GM10847 (cell line): ENCODE results near the gene COMMD3.

ENCODE experiments used
- POLR2A ChIP-seq: IDR thresholded peaks from 2 replicates; pipeline ENCODE4 v1.6.1; 2011; ENCODE audit not compliant: insufficient read length; ENCODE audit errors: extremely low read depth

Gene COMMD3

DNA sequence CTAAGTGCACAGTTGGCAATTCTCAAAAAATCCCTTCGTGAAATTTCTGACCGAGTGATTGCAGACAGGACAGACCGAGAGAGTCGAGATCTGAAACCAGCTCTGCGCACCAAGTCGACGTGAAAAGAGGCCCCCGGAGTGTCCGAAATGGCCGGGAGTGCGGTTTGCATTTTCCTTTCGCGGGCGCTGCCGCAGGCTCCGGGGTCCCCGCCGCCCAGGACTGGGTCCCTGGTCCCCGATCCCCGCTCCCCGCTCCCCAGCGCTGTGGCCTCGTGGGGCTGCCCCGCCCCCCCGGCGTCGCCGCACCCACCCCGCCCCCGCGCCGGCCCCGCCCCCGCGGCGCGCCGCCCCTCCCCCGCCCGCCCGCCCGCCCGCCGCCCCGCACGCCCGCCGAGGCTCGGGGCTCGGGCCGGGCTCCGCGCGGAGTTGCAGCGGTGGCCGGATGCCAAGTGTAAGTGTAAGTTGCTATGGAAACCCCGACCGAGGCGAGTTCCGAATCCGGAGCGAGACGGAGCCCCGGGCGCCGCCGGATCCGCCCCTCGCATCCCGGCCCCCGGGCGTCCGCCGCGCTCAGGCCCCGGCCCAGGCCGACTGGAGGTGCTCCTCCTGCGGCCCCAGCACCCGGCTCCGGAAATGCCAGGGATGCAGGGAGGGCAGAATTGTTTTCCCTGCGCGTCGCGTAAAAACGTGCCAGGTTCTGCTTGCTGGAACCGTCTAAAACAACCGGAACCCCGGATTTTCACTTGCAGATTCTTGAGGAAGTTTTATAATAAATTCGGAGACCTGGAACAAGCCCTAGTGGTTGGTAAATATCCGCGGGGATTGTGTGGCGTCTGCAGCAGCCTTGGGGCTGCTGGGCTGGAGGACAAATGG is 9.3 kb downstream of the COMMD3 start:
- no peak for TF ChIP-seq POLR2A

DNA sequence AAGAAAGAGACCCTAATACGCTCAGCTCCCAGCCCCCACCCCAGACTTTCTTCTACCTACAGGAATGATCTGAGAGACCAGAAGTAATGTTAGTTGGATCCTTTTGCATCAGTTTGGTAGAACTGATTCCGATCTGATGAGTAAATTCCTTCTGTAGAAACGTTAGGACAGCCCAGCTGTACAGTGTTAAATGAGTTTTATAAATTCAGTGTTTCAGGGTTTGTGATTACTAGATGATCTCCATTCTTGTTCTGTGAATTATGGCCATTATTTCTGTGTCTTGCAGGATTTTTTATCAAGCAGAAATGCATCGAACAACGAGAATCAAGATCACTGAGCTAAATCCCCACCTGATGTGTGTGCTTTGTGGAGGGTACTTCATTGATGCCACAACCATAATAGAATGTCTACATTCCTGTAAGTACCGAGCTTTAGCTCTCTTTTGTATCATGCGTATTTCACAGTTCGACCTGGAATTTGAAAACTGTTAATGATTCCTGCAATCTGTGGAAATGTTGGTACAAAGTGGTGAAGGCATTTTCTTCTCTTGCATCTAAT is 10.0 kb downstream of the COMMD3 start:
- TF ChIP-seq POLR2A = no peak

DNA sequence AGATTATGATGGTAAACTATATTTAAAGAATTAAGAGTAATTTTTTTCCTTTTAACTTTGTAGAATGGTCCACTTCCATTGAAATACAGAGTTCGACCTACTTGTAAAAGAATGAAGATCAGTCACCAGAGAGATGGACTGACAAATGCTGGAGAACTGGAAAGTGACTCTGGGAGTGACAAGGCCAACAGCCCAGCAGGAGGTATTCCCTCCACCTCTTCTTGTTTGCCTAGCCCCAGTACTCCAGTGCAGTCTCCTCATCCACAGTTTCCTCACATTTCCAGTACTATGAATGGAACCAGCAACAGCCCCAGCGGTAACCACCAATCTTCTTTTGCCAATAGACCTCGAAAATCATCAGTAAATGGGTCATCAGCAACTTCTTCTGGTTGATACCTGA is 13.0 kb downstream of the COMMD3 start:
- TF ChIP-seq POLR2A = no peak

DNA sequence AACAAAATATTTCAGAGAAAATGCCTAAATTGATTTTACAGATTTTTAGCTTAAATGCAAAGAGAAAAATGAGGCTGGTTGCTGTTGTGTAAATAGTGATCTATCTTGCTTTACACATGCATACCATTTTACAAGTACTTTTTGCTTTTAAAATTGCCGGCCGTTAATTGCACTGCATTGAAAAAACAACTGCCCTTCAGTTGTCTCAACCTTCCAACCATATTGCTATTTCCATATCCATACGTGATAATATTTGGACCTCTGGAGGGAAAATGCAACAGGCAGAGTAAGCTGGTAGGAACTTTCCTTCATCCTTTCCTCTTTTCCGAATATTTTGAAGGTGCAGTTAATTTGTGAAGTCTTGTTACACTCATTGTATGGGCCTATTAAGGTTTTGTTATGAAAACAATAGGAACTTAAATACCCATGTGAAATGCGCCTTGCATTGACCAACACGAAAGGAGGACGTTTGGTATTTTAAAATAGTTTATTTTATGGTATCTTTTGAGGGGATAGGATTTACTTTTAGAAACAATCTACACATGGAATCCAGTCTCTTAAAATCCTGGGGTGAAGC is 16.0 kb downstream of the COMMD3 start:
- TF ChIP-seq POLR2A = no peak

DNA sequence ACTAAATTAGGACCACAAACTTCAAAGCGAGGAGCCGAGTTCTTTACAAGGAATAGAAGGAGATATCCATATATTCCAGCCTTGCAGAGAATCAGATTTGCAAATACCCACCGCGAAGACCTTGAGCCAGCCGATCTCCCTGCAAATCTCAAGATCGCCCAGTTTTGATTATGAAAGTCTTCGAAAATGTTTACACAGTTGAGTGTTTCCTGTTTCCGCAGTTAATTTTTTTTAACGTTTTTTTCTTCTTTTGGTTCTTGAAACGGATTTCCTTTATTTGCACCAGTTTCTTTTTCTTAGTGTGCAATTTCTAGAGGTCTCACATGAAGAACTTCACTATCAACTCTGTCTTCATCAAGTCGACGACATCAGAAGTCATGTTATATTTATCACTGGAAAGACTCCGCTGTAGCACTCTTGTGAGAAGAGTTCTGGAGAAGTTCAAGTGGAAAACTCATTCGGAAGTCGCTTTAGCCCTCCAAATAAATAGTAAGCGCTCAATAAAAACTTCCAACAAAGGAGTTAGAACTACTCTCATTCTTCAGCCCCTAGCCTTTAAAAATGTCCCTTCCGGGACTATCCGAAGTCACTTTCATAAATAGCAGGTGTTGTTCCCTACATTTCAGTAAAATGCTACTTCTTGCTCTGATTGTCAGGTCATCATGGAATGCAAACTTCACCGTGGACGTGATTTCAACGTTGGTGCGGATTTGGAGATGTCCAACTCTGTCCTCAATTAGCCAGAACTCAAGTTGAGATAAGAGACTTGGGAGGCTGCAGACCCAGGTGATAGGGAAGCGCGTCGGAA is 17.2 kb downstream of the COMMD3 start:
- no peak for TF ChIP-seq POLR2A

DNA sequence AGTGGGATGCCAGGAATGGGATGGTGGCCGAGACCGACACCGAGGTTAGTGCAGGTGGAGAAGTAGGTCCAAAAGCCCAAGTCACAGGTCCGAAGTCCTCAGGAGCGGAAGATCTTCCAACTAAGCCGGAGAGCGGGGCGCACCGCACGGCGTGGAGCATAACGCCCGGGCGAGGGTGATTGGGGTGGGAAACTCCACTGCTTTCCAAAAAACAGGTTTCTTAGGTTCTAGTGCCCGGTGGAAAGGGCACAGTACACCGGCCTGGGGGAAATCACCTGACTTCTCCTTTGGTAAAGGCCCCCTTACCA is 17.7 kb downstream of the COMMD3 start:
- no peak for TF ChIP-seq POLR2A

DNA sequence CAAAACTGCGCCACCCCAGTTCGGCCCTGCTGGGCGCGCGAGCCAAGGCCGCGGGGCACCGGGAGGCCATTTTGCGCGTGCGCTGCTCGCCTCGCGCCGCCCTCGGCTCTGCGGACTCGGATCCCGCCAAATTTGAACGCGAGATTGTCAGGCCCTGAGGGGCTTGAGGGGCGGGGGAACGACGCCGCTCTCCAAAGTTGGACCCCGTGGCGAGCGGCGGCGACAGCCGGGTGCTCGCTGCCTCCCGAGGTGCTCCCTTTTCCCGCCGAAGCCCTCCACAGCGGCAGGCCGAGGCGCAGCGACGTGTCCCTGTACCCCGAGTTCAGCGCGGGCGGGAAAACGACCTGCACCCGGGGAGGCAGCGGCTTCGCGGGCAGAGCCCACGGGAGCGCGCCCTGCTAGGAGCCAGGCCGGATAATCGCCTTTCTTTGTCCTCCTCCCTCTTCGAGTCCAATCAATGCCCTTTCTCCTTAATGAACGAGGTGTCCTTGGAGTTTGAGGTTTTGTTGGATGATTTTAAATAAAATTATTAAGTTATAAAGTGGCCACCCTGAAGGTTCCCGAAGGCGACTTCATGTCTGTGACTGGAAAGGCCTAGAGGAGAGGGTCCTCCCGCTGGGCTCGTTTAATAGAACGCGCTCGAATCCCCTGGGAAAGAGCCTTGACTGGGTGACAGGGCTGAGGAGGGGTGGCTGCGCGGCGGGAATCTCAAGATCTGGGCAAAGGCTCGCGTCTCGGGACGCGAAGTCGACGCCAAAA is 18.4 kb downstream of the COMMD3 start:
- TF ChIP-seq POLR2A = no peak

DNA sequence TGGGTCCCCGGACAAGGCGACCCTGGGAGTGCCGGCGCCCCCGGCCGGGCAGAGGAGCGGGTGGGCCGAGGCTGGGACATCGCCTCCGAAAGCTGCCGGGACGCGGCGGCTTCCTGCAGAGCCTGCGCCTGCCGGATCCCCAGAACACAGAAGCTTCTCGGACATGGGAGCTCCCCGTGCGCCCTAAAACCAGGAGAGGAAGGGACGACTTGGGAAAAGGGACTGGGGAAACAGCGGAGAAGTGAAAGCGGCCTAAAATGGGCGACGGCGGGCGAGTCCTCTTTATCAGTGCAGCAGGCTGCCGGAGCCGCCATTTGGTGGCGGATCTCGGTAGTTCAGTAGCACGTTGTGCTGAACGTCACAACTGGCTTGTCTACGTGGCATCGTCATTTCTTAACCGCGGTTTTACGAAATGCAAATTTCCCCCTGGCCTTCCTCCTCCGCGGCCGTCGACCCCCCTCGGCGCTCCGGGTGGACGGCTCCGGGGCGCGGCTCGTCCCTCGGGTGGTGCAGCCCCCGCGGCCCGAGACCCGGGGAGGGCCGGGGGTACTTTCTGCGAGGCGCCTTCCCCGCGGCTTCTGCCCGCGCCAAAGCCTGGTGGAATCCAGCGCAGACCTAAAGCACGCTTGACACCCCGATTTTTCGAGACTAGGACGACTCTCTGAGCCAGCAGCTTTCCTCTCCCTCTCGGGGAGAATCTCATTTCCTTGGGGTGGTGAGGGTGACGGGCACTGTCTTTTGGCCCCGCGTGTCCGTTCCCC is 19.2 kb downstream of the COMMD3 start:
- peak; percentile 21 for TF ChIP-seq POLR2A

DNA sequence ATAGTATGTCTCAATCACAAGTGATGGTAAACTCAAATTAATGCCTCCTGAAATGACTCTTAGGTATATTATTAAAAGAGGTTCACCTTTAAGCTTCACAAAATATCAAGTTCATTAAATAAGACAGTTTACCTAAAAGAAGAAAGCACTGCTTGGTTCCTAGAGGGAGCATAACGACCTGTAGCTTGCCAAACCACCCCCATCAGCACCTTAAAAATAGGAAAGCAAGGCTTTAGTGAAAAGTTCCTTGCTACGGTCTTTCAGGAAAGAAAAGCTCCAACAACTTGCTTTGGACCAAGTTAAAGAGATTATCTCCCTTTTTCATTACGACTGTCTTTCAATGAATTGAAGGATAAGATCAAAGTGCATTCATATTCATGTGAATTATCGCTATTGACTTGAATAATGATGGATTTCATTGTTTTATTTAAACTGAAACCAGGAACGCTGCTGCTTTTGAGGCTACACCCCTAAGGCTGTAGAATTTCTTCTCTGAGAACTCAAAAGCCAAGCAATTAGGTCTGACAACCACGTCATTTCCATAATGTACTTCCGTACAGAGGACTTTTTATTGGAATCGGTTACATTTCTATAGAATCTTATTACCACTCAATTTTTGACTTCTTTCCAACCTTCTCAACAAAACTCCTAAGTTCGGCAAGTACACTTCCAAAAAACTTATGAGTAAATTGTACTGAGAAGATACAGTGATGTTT is 22.2 kb downstream of the COMMD3 start:
- no peak for TF ChIP-seq POLR2A

DNA sequence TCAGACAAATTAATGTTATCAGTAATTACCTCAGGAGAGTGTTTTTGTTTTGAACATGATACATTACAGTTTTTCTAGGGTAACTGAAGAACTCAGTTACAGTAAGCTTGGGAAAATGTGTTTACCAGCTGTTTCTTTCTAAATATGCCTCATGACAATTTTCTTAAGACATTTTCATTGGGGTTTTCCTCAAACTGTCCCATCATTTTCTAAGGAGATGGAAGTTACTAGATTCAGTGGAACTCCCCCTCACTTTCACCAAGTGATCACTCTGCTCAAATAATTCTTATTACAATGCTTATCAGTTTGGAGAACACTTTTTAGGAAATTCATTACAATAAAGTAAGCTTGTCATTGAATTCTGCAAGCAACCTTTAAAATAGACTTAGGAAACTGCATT is 22.7 kb downstream of the COMMD3 start:
- TF ChIP-seq POLR2A = no peak

DNA sequence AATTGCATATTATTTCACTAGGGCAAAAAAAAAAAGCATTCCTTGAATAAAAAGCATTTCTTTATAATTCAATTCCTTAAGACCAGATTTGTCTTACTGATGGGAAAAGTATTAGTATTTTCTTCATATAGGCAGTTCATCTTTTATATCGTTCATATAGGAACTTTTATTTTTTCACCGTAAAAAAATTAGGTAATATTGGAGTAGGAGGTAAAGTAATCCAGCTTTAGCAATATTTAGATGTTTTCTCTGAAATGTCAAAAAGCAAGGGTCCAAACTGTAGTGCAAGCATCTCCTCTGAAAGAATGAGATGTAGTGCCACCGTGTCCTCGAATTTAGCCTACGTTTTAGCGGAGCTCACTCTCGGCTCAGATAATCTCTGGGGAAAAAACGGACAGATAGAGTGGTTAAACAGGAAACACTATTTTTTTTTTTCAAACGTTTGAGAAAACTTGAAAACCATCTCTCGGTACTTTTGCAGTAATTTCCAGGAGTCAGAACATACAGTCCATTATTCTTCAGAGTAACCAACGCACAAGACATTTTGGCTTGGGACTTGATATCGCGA is 23.7 kb downstream of the COMMD3 start:
- TF ChIP-seq POLR2A = no peak

DNA sequence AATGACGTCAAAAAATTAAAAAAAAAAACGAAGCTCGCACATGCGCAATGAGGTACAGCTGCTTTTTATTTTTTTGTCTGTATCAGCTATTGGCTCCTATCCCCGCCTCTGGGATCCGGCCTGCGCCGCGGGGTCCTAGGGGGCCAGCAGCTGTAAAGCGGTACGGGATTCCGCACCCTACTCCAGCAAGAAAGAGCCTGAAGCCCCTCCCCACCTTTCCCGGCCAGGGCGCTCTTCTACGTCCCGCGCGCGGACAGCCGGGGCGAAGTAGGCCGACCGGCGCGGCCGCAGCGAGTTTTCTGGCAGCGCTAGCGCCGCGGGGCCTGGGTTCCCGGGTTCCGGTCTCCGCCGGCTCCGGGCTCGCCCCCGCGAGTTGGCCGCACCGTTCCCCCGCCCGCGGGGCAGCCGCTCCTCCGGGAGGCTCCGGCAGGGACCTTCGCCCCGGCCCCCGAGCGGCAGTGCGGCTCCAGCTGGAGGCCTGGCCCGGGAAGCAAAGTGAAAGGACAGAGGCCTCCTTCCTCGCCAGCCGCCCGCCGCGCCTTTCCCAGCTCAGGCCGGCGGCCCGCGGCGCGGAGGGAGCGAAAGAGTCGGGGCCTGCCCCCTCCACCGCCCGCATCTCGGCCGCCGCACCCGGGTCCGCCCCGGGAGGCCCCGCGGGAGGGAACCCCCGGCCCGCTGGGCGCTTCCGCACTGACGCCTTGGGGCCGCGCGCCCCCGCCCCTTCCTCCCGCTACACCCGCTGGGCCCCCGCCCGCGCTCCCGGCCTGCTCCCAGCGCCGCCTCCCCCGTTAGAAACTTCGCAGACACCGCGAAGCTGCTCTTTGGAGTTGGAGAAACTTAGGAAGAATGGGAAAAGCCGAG is 24.4 kb downstream of the COMMD3 start:
- TF ChIP-seq POLR2A = no peak
